D341Med (cell line): ENCODE measurements around the gene TSPAN5.
"Not testable (repeated sequence)": the region's sequence is repeated elsewhere in the genome, so short reads cannot be mapped to it uniquely, and the experiment has no call there.

Experiments
- DNase-seq: peaks from one replicate; pipeline ENCODE4 v3.0.0; 2012; ENCODE audit warnings: low spot score

The TSPAN5 gene

DNA sequence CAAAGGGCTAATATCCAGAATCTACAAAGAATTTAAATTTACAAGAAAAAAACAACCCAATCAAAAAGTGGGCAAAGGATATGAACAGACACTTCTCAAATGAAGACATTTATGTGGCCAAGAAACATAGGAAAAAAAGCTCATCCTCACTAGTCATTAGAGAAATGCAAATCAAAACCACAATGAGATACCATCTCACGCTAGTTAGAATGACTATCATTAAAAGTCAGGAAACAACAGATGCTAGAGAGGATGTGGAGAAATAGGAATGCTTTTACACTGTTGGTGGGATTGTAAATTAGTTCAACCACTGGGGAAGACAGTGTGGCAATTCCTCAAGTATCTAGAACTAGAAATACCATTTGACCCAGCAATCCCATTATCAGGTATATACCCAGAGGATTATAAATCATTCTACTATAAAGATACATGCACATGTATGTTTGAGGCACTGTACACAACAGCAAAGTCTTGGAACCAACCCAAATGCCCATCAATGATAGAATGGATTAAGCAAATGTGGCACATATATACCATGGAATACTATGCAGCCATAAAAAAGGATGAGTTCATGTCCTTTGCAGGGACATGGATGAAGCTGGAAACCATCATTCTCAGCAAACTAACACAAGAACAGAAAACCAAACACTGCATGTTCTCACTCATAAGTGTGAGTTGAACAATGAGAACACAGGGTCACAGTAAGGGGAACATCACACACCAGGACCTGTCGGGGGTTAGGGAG, 197.1 kb downstream of the TSPAN5 start:
- not testable (repeated sequence) for DNase-seq

DNA sequence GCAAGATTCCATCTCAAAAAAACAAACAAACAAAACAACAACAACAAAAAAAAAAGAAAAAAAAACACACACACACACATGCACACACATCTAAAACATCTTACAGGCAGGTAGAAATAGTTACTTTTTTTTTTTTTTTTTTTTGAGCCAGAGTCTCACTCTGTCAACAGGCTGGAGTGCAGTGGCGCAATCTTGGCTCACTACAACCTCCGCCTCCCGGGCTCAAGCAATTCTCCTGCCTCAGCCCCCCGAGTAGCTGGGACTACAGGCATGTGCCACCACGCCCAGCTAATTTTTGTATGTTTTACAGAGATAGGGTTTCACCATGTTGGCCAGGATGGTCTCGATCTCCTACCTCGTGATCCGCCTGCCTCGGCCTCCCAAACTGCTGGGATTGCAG, 201.0 kb downstream of the TSPAN5 start:
- DNase-seq: not testable (repeated sequence)

DNA sequence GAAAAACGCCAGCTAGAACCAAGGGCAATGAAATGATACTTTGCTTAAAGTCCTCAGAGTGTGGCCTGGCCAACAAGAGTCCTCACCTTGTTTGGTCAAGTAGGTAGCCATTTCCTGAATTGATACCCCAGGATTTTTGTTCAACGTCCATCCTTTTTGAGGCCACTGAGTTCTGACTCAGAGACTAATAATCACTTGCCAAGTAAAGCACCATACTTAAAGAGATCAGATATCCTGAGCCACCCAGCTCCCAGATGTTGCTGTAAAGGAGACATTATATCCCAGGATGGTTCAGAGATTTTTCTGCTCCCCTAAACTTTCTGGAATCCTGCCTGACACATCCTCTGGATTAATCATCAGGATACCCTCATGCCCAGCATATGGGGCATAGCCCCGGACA, 206.3 kb downstream of the TSPAN5 start:
- no peak for DNase-seq

DNA sequence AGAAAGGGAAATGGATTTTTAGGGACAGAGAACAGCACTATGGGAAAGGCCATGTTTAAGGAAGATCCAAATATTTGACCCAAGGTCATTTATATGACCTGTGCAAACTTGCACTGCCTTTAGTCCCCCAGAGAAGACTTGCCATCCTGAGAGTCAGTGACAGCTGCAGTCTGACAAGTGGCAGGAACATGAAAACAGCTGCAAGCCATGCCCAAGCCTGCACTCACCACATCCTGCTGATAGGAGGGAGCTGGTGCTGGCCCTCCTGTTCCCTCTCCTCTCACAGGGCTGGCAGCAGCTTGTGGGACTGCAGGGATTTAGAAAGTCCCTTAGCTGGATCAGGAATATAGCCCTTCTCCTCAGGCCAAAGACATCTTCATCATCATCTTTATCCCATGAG, 209.5 kb downstream of the TSPAN5 start:
- DNase-seq: no peak

DNA sequence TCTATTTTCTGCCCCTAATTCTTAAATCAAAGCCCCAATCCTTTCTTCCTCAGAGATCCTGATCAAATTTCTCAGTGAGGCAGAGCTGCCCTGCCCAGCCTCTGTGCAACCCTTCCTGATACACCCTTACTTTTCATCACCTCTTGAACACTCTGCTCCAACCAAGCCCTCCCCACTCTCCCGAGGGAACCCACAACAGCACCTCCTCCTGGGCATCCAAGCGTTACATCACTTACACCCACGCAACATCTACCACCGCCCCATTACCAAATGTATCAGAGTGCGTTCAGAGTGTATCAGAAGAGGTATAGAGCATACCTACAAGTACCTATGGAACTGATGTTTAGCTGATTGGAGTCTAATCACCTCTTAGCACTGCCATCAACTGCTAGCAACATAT, 210.8 kb downstream of the TSPAN5 start:
- no peak for DNase-seq

DNA sequence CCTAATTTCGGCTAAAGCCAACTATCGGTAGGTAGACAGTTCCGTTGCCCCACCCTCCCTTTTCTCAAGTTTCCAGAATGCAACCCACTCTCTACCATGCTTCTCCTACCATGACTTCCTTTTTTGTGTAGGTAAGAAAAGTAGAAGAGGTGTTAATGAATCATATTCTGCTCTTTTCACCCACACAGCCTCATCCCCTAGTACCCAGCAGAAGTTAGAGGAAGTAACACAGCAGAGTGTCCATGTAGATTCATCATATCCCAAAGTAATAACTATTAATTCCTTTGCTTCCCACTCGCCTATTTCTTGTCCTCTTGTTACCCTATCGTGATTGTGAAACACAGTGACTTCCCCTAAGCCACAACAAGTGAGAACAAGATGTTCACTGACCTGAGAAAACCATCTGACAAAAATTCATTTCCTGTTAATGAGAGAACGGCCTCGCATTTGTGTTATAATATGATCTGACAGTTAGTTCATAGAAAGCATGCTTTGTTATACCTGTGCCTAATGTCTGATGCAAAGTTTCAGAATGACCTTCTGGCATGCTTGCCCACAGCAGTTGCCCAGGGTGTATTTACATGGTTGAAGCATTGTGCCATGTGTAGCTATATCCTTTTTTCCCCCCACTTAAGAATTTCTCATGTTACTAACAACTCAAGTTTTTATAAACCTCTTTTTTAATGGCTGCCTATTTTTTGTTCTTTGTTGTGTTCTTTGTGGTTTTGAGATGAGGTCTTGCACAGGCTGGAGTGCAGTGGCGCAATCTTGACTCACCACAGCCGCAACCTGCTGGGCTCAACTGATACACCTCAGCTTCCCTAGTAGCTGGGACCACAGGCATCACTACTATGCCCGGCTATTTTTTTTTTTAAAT, 211.7 kb downstream of the TSPAN5 start:
- DNase-seq: no peak

DNA sequence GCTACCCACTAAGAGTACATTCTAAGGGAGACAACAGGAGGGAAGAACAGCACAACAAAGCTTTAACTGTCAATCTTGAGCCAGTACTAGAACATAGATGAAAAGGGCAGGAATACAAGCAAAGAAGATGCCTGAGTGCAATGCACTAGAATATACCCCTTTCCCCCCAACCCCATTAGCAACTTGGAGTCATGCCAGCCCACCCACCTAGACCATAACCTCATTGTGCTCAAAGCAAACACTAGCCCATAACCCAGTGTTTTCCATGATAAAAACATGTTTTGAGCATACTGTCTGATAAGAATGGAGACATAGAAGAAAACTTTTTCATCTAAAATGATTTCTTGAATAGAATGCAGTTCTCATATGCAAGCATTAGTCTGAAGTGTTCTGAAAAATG, 214.0 kb downstream of the TSPAN5 start:
- DNase-seq: no peak

DNA sequence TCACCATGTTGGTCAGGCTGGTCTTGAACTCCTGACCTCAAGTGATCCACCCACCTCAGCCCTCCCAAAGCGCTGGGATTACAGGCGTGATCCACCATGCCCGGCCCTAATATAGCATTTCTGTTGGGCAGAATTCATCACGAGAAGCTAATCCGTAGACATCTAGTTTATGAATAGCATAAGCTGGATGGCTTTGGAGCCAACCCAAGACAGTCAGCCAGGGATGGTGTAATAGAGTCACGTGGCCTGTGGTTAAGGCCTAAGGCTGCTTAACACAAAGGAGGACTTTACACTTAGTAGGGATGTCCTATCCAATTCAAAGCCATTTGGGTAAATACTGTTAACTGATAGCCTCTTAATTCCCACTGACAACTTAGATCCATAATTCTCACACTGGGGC, 223.6 kb downstream of the TSPAN5 start:
- DNase-seq: no peak

DNA sequence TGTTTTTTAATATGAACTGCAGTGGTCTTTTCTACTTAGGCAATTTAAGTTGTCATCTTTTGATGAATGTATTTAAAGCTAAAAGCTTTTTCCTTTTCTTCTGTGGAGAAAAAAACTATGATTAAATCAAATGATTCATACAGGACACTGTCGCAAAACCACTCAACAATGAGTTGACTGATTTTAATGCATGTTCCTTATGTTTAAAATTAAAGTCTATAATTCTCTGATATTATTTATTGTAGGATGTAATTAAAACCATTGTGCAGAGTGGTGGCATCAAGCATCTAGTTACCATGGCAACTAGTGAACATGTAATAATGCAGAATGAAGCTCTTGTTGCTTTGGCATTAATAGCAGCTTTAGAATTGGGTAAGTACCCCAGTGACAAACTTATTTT, 224.7 kb downstream of the TSPAN5 start:
- no peak for DNase-seq

DNA sequence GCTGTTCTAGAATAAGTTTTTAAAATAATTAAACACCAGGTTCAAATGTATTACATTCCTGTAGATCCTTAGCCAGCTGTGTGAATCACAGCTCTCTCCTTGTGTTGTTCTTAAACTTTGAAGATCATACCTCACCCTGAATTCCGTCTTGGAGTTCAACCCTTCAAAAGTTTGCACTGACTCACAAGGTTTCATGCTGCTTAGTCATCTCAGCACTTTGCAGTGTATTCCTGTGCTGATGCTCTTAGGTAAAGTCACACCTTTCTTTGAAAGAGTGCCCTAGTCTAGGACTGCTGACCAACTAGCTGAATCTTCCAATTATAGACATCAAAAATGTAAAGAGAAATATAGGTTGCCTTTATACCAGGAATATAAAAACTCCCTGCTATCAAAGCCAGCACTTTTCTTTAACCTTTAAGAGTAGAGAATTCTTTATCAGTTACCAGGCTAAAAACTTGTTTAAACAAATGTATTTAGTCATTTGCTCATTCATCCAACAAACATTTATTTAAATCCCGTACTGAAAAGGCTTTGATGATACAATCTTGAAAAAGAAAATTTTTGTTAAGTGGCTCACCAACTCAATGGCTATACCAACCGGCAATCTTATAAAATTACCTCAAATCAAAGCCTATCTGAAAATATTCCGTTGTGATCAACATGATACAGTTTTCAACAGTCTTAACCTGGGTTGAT, 227.6 kb downstream of the TSPAN5 start:
- DNase-seq: no peak

DNA sequence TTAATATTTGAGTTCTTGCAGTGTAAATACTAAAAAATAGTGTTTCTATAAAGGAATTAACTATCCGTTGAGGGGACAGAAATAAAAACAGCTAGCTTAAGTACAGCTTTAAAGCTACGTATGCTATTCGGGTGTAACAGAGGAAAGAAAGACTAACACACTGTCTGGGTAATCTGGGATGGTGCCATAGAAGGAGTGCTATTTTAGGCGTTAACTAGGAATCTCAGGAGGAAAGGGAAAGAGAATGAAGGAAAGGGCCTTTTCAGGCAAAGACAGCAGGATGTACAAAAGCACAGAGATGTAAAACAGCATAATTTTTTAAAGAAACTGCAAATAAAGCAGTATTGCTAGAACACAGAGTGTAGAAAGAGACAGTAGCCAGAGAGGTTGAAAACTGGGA, 235.4 kb downstream of the TSPAN5 start:
- no peak for DNase-seq

DNA sequence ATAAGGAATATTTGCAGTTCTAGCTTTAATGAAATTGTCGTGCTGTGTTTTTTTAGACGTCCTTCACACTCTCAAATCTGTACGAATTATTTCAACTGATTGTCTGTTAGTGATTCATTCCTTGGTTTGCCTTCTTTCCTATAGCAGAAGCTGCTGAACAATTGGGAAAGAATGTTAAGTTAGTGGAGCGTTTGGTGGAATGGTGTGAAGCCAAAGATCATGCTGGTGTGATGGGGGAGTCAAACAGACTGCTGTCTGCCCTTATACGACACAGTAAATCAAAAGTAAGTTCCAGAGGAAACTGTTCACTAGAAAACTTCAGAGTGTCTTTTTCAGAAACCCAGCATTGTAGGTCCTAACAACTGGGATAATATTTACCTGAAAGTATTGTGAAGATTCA, 237.3 kb downstream of the TSPAN5 start:
- no peak for DNase-seq
